Hippocampal formation (tissue), 2 donors: ENCODE measurements around the gene TUBGCP6.

ENCODE experiments used
- DNase-seq, 2 donors: peaks; one replicate each; lab custom pipeline; 2025; lab: John Stamatoyannopoulos, UW

The TUBGCP6 gene

GRCh38 chr22:50226063-50226874, 18.6 kb downstream of the TUBGCP6 start:
- DNase-seq, result no peak

GRCh38 chr22:50225200-50225969, 19.4 kb downstream of the TUBGCP6 start:
- no peak for DNase-seq

GRCh38 chr22:50224071-50224470, 20.8 kb downstream of the TUBGCP6 start:
- DNase-seq, result no peak

DNA sequence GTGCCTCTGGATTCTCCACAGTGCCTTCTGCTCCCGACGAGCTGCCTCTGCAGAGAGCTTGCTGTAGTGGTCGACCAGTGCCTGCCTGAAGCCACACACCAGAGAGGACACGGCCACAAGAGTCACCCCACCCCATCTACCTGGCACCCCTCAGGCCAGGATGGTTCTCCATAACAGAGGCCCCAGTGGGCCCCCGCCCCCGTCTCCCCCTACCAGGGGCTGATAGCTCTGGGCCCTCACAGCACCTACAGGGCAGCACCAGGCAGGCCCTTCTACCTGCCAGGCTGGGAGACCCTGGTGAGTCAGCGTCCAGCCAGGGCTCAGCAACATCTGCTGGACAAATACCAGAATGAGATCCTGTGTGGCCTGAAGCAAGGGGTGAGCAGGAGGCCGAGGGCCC, 22.3 kb downstream of the TUBGCP6 start:
- DNase-seq, result no peak

GRCh38 chr22:50221410-50222300, 23.2 kb downstream of the TUBGCP6 start:
- DNase-seq, result no peak

- no peak for DNase-seq
Observed at GRCh38 chr22:50220603-50221409, 24.0 kb downstream of the TUBGCP6 start.

DNA sequence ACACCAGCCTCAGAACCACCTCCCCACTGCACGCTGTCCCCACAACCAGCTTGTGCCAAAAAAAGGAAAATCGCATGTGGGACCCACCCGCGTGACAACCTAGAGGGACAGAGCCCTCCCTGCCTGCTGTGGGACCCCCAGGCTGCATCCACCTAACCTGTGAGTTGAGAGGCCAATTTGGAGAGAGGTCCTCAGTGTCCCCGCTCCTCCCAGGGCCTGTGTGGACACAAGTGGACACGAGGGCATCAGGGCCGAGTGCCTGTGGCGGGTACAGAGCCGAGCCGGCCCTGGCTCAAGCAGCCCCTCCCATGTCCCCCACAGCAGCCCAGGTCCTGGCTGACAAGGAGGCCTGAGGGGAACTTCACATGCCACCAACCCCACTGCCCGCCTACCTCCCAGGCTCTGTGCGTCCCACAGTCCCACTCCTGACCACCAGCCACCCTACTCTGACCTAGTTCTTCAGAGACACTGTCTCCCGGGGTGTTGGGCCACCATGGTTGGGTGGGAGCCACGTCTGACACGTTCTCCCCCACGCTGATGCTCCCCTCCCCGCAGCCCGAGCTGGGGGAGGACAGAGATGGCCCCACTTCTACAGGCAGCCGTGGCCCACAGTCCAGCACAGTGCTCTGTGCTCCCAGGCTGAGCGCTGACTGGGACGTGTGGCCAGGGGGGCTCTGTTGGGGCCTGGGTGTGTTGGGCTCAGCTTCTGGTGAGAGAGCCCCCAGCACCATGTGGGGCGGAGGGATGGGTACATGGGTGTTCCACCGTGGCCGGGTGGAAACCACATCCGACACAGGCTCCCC, 24.8 kb downstream of the TUBGCP6 start:
- no peak for DNase-seq

- DNase-seq, result no peak
Observed at GRCh38 chr22:50218996-50219727, 25.7 kb downstream of the TUBGCP6 start.

DNA sequence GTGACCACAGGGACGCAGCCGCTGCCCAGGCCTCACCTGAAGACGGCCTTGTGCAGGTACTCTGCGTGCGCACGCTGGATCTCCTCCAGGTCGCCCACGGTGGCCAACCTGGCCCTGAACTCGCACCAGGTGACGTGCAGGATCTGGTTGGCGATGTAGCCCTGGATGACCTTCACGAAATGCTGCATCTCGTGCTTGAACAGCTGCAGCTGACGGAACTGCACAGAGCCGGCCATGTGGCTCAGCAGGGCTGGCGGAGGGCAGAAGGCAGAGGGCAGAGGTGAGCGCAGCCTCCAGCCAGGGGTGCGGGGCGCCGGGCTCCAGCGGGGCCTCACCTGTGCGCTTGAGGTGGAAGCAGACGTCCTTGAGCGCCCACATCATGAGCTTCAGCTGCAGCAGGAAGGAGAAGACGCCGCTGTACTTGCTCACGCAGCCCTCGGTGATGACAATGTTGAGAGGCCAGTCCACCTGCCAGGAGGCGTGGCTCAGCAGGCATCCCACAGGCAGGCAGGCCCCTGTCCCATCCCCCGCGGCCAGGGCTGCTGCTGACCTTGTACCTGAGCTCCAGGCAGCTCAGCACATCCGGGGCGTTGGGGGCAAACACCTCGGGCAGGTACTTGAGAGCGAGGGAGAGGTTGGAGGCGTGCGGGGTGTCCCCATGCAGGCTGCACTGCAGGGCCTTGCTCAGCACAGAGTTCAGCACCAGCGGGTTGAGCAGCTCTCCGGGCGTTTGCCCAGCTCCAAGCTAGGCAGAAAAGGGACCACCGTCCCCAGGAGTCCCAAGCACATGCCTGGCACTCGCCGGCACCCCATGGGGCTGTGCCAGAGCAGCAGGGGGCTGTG, 26.4 kb downstream of the TUBGCP6 start:
- DNase-seq, result no peak

GRCh38 chr22:50217543-50218152, 27.2 kb downstream of the TUBGCP6 start:
- no peak for DNase-seq

GRCh38 chr22:50216684-50217520, 27.9 kb downstream of the TUBGCP6 start:
- no peak for DNase-seq

- no peak for DNase-seq
Observed at GRCh38 chr22:50216055-50216683, 28.7 kb downstream of the TUBGCP6 start.

- DNase-seq, result no peak
Observed at GRCh38 chr22:50215297-50216054, 29.3 kb downstream of the TUBGCP6 start.

DNA sequence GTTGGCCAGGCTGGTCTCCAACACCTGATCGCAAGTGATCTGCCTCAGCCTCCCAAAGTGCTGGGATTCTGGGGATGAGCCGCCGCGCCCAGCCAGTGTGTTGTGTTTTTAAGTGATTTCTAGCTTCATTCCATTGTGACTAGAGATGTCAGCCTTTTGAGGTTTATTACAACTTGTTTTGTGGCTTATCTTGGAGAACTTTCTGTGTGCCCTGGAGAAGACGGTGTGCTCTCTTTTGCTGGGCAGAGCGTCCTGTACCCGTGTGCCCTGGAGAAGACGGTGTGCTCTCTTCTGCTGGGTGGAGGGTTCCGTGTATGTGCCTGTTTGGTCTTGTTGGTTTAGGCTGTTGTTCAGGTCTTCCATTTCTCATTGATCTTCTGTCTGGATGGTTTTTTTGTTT, 31.6 kb downstream of the TUBGCP6 start:
- no peak for DNase-seq

GRCh38 chr22:50211147-50211546, 33.7 kb downstream of the TUBGCP6 start:
- DNase-seq, result no peak
